SK-N-SH (cell line): ENCODE data around the gene ZCCHC7. TPM values are rescaled to one million over a fixed set of nuclear protein-coding genes. Genes with fewer than 3 reads are reported as not detected.

ENCODE experiments used
- CTCF ChIA-PET: fragments of 300-600, 350-600 bp; formaldehyde crosslinking; extraction: SDS; loops from one replicate; lab custom pipeline; 2021; lab: Yijun Ruan, JAX
- POLR2A ChIA-PET: fragments of 350-600 bp; sonication (Branson Sonifier 250); formaldehyde crosslinking; extraction: SDS; loops from one replicate; lab custom pipeline; 2020; ENCODE audit warnings: antibody characterized with exemption, inconsistent platforms; lab: Yijun Ruan, JAX
- DNase-seq: peaks from one replicate; pipeline ENCODE4 v3.0.0; 2012
- H2AFZ ChIP-seq: fragments of 200-600 bp; sonication (generic); 2 replicates; pipeline ENCODE4 v1.8.1; 2016; ENCODE audit warnings: antibody characterized with exemption, mild to moderate bottlenecking, low read depth
- H3F3A ChIP-seq: fragments of 200-600 bp; sonication (generic); replicated peaks from 2 replicates; pipeline ENCODE3; 2016; ENCODE audit warnings: antibody characterized with exemption, mild to moderate bottlenecking; ENCODE audit not compliant: insufficient read depth
- H3K27ac ChIP-seq, 2 experiments: fragments of 200-500 bp in 1 of 2; fragments of 200-600 bp in 1 of 2; sonication (Bioruptor generic) in 1 of 2; sonication (generic), shearing (Covaris generic) in 1 of 2; 2 replicates each; pipeline versions ENCODE4 v1.5.1 to v1.6.1; 2014 to 2016; ENCODE audit warnings: low read depth in 2 of 2, inconsistent platforms in 1 of 2, low read length in 1 of 2, mild to moderate bottlenecking in 1 of 2, mixed read lengths in 1 of 2
- H3K27me3 ChIP-seq: fragments of 200-600 bp; sonication (generic), shearing (Covaris generic); 2 replicates; pipeline ENCODE4 v1.6.1; 2016; ENCODE audit warnings: mixed run types; ENCODE audit not compliant: insufficient read depth
- H3K36me3 ChIP-seq, 2 experiments: fragments of 200-500 bp in 1 of 2; fragments of 200-600 bp in 1 of 2; sonication (Bioruptor generic) in 1 of 2; sonication (generic) in 1 of 2; replicated peaks in 1 of 2; 2 replicates each; pipeline versions ENCODE3 to v1.5.1; 2014 to 2016; ENCODE audit warnings: low read length in 1 of 2, mild to moderate bottlenecking in 1 of 2; ENCODE audit not compliant: insufficient read depth in 2 of 2, control insufficient read depth in 1 of 2
- H3K4me1 ChIP-seq, 2 experiments: fragments of 200-500 bp in 1 of 2; fragments of 200-600 bp in 1 of 2; sonication (Bioruptor generic) in 1 of 2; sonication (generic), shearing (Covaris generic) in 1 of 2; 2 replicates each; pipeline versions ENCODE4 v1.5.1 to v1.6.1; 2014 to 2016; ENCODE audit warnings: low read depth in 1 of 2, low read length in 1 of 2, mixed run types in 1 of 2; ENCODE audit not compliant: insufficient read depth in 2 of 2, control insufficient read depth in 1 of 2
- H3K4me2 ChIP-seq: fragments of 200-600 bp; sonication (generic), shearing (Covaris generic); 2 replicates; pipeline ENCODE4 v1.6.1; 2017; ENCODE audit warnings: mixed run types
- H3K4me3 ChIP-seq, 2 experiments: fragments of 200-500 bp in 1 of 2; fragments of 200-600 bp in 1 of 2; sonication (Bioruptor generic) in 1 of 2; sonication (generic), shearing (Covaris generic) in 1 of 2; 2 replicates each; pipeline versions ENCODE4 v1.5.1 to v1.8.1; 2014 to 2016; ENCODE audit warnings: low read depth in 2 of 2, inconsistent platforms in 1 of 2, low read length in 1 of 2, mild to moderate bottlenecking in 1 of 2, mixed read lengths in 1 of 2, moderate library complexity in 1 of 2
- H3K79me2 ChIP-seq: fragments of 200-600 bp; sonication (generic); 2 replicates; pipeline ENCODE4 v1.8.1; 2017; ENCODE audit warnings: mild to moderate bottlenecking; ENCODE audit not compliant: insufficient read depth
- H3K9ac ChIP-seq: fragments of 200-600 bp; sonication (generic); 2 replicates; pipeline ENCODE4 v1.6.1; 2017; ENCODE audit warnings: mixed run types
- H3K9me2 ChIP-seq: fragments of 200-600 bp; sonication (generic); 2 replicates; pipeline ENCODE4 v1.6.1; 2017; ENCODE audit warnings: mixed run types
- H3K9me3 ChIP-seq: fragments of 200-600 bp; sonication (generic); 2 replicates; pipeline ENCODE4 v1.6.1; 2017; ENCODE audit warnings: mixed run types, mild to moderate bottlenecking, moderate library complexity
- H4K20me1 ChIP-seq: fragments of 200-600 bp; sonication (generic); 2 replicates; pipeline ENCODE4 v1.6.1; 2017; ENCODE audit warnings: mild to moderate bottlenecking, mixed run types; ENCODE audit not compliant: insufficient read depth
- CTCF ChIP-seq: fragments of 200-600 bp; sonication (generic); IDR thresholded peaks from 2 replicates; pipeline ENCODE4 v1.6.1; 2017; ENCODE audit warnings: antibody characterized with exemption, mild to moderate bottlenecking, moderate library complexity
- EZH2phosphoT487 ChIP-seq: fragments of 200-600 bp; sonication (generic); IDR thresholded peaks from 2 replicates; pipeline ENCODE4 v1.6.1; 2017; ENCODE audit warnings: low read depth, mixed run types, mild to moderate bottlenecking, antibody characterized with exemption, moderate library complexity, borderline replicate concordance
- MAX ChIP-seq: IDR thresholded peaks from 2 replicates; pipeline ENCODE4 v1.4.0; 2012; ENCODE audit warnings: low read depth
- NFIC ChIP-seq: IDR thresholded peaks from 2 replicates; pipeline ENCODE4 v1.4.0; 2012; ENCODE audit warnings: borderline replicate concordance
- PBX3 ChIP-seq: IDR thresholded peaks from 2 replicates; pipeline ENCODE4; 2012
- POLR2AphosphoS5 ChIP-seq: IDR thresholded peaks from 2 replicates; pipeline ENCODE4 v1.6.1; 2012; ENCODE audit warnings: low read depth, low read length
- REST ChIP-seq: IDR thresholded peaks from 2 replicates; pipeline ENCODE4 v1.6.1; 2012; ENCODE audit warnings: mild to moderate bottlenecking, low read depth, low read length, moderate library complexity
- SMC3 ChIP-seq: IDR thresholded peaks from 2 replicates; pipeline ENCODE4 v1.6.1; 2012; ENCODE audit warnings: low read depth, low read length, improper control_type of control experiment
- TAF1 ChIP-seq: IDR thresholded peaks from 2 replicates; pipeline ENCODE4 v1.6.1; 2012; ENCODE audit warnings: low read depth, mild to moderate bottlenecking, low read length, moderate library complexity, borderline replicate concordance
- USF2 ChIP-seq: fragments of 150-350 bp; IDR thresholded peaks from 2 replicates; pipeline ENCODE4 v1.6.1; 2017; ENCODE audit warnings: antibody characterized with exemption, low read length, low read depth, borderline replicate concordance
- WGBS: methylation state at CpG from one replicate; pipeline ENCODE4 v1.1.6; 2017; ENCODE audit warnings: low lambda C conversion rate; 5-methylcytosine and 5-hydroxymethylcytosine counted together
- polyA plus RNA-seq, 3 experiments: library from polyadenylated mRNA; depleted of rRNA; stranded (reverse); fragments of >200 nt; gene quantifications; 2 replicates each; pipeline ENCODE4 v1.2.3, GENCODE V29; 2012

Gene ZCCHC7
- polyA plus RNA-seq, 1 of the 3 experiments (the other 2 are of a cell fraction) = 12.6 TPM

GRCh38 chr9:37283730-37284325 lies 163.5 kb downstream of the ZCCHC7 start (continued):
- TF ChIP-seq REST (no peak), PBX3 (no peak)

GRCh38 chr9:37284636-37285035 lies 164.3 kb downstream of the ZCCHC7 start:
- TF ChIP-seq USF2 = no peak
- TF ChIP-seq PBX3 = no peak
- no peak for TF ChIP-seq POLR2AphosphoS5
- TF ChIP-seq MAX = no peak
- no peak for TF ChIP-seq SMC3
- TF ChIP-seq TAF1 = no peak
- TF ChIP-seq NFIC = no peak
- TF ChIP-seq CTCF = no peak
- TF ChIP-seq EZH2phosphoT487 = no peak
- ChIA-PET POLR2A (no interaction called here), CTCF (interaction anchor here (0.6 to 1.7 kb wide), 4 partner anchors 8 to 411 kb away, joined by 3 to 5 read pairs (median 4); no protein-coding TSS in a partner anchor)
- no peaks in the 10 kb centered on the region for H4K20me1 ChIP-seq
- no peak overlapping the region; the same call in 1 of the 2 replicates for H3K4me2 ChIP-seq
- peaks cover 0 to 3% of the 10 kb centered on the region in 2 experiments for H3K36me3 ChIP-seq
- H3K27ac ChIP-seq = peak overlapping the region in 1 of 2 experiments; percentile 91; a peak in 2 of 4 replicates
- H3K4me1 ChIP-seq = peaks cover 0 to 20% of the 10 kb centered on the region in 2 experiments; a peak in 2 of 4 replicates
- H2AFZ ChIP-seq = no peak overlapping the region
- no peaks in the 10 kb centered on the region for H3K9me3 ChIP-seq
- no peak overlapping the region for H3K4me3 ChIP-seq
- no peak for DNase-seq
- 73% methylated on average over 1 of the region's 1 CpG for WGBS
- H3K9ac ChIP-seq = no peak overlapping the region; the same call in 1 of the 2 replicates
- H3K79me2 ChIP-seq = peaks cover 39% of the 10 kb centered on the region
- peaks cover 36% of the 10 kb centered on the region for H3F3A ChIP-seq
- no peaks in the 10 kb centered on the region for H3K9me2 ChIP-seq
- no peaks in the 10 kb centered on the region for H3K27me3 ChIP-seq
